ENCODE results near the gene MGLL.

MGLL gene

DNA sequence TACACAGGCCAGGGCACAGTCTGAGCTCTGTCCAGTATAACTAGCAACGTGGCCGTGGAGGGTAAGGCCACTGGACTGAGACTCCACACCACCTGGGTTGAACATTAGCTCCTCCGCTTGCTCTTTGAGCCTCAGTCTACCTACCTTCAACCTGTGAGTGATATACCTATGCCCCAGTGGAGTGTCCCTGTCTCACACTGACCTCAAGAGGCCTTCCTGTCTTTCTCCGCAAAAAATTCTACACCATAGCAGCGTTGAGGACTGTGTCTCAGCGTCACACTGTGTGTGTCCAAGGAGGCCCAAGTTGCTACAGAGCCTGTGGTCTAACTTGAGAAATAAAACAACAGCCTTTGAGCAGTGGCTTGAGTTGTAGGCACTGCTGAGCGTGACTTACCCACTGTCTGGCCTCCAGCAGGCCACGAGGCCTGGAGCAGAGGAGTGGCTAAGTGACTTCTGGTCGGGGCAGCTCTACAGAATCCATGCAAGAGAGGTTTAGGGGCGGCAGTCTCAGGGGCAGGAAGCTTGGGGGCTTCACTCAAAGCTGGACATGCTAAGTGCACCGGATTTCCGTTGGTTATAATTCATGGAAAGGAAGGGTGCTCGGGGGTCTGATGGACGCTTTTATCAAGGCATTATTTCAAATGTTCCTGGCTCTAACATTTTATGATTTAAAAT is 2.0 kb upstream of the MGLL start:
- TF ChIP-seq GATA2 (IDR thresholded peaks at IDR 0.05; ENCODE audit: low read depth, low read length) (no peak), GATA3 (IDR thresholded peaks at IDR 0.05; ENCODE audit: low read depth, low read length) (no peak)

DNA sequence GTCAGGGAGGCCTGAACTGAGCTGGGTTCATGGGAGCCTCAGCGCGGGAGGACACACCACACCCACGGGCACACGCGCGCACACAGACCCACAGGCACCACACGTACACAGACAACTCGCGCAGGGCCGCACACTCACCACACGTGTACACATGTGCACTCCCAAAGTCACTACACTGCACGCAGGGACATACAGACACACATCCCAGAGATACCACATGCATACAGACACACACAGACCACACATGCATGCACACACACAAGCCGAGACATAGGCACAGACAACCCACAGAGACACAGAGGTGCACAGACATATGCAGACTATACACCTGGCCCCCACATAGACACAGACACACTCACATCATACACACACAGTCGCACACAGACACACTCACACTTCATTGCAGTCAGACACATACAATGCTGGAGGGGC is 1.1 kb upstream of the MGLL start:
- no peak for TF ChIP-seq GATA3 (IDR thresholded peaks at IDR 0.05; ENCODE audit: low read depth, low read length)
- TF ChIP-seq GATA2 (IDR thresholded peaks at IDR 0.05; ENCODE audit: low read depth, low read length) = no peak

GRCh38 chr3:127822682-127823425 is 539 bp upstream of the MGLL start:
- TF ChIP-seq GATA2 (IDR thresholded peaks at IDR 0.05; ENCODE audit: low read depth, low read length) = no peak
- no peak for TF ChIP-seq GATA3 (IDR thresholded peaks at IDR 0.05; ENCODE audit: low read depth, low read length)

GRCh38 chr3:127821394-127821793 is 921 bp downstream of the MGLL start:
- TF ChIP-seq GATA3 (IDR thresholded peaks at IDR 0.05; ENCODE audit: low read depth, low read length) = no peak
- TF ChIP-seq GATA2 (IDR thresholded peaks at IDR 0.05; ENCODE audit: low read depth, low read length) = no peak

GRCh38 chr3:127820826-127821313 is 1.4 kb downstream of the MGLL start:
- TF ChIP-seq GATA3 (IDR thresholded peaks at IDR 0.05; ENCODE audit: low read depth, low read length) (no peak), GATA2 (IDR thresholded peaks at IDR 0.05; ENCODE audit: low read depth, low read length) (no peak)

DNA sequence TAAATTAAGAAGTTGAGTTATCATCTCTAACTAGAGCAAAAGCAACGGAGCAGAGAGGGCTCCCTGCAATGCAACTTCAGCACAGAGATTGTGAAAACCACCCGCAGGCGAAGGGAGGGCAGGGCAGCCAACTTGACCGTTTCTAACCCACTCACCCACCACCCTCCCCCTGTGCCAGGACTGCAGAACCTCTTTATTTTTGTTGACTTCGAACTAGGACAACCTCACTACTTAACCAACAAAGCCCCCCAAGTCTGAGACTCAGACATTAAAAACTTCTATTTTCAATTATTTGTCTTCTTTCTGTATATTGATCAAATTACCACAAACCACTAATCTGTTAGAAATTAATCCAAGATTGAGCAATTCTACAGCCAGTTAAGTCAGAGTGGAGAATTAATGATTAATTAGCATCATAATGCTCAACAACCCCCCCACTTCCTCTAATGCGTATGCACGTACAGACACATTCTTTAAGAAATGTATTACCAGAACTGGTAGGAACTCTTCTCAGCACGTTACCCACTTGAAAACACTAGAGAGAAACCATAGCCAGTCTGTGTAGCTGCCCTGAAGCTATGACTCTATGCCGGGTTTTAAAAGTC is 2.0 kb downstream of the MGLL start:
- TF ChIP-seq GATA2 (IDR thresholded peaks at IDR 0.05; ENCODE audit: low read depth, low read length) (no peak), GATA3 (IDR thresholded peaks at IDR 0.05; ENCODE audit: low read depth, low read length) (no peak)

DNA sequence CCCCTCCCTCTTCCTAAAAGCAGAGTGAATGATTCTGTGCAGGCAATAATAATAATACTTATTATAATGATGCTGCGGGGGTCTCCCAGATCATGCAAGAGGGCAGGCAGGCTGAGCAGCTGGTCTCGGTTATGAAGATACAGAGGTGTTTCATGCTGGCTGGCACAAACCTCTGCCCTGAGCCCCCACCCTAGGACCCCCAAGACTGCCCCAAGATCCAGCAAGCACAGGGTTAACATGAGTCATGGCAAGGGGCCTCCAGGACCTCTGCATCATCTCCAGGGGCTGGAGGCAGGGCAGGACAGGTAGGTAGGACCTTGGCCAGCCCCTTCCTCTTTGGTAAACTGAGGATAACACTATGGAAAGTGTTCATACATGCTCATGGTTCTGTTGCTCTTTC is 2.7 kb downstream of the MGLL start:
- no peak for TF ChIP-seq GATA2 (IDR thresholded peaks at IDR 0.05; ENCODE audit: low read depth, low read length)
- no peak for TF ChIP-seq GATA3 (IDR thresholded peaks at IDR 0.05; ENCODE audit: low read depth, low read length)

DNA sequence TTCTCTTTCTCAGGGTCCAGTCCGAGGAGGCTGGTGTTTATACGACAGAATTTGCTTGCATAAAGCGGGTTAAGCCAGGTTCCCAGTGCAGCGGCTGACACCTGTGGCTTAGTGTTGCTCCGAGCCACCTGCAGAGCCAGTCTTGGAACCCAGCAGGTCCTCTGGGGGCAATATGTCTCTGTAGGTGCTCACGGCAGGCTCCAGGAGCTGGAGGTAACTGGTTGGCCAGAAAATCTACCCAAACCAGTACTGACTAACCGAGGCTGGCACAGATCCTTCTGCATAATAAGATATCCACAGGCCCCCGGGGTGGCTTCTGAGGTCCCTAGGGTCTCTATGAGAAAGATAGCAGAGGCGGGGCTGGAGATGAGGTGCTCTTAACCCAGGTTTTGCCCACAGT is 3.2 kb downstream of the MGLL start:
- TF ChIP-seq GATA3 (IDR thresholded peaks at IDR 0.05; ENCODE audit: low read depth, low read length) (no peak), GATA2 (IDR thresholded peaks at IDR 0.05; ENCODE audit: low read depth, low read length) (no peak)

GRCh38 chr3:127817406-127817841 is 4.9 kb downstream of the MGLL start:
- no peak for TF ChIP-seq GATA2 (IDR thresholded peaks at IDR 0.05; ENCODE audit: low read depth, low read length)

DNA sequence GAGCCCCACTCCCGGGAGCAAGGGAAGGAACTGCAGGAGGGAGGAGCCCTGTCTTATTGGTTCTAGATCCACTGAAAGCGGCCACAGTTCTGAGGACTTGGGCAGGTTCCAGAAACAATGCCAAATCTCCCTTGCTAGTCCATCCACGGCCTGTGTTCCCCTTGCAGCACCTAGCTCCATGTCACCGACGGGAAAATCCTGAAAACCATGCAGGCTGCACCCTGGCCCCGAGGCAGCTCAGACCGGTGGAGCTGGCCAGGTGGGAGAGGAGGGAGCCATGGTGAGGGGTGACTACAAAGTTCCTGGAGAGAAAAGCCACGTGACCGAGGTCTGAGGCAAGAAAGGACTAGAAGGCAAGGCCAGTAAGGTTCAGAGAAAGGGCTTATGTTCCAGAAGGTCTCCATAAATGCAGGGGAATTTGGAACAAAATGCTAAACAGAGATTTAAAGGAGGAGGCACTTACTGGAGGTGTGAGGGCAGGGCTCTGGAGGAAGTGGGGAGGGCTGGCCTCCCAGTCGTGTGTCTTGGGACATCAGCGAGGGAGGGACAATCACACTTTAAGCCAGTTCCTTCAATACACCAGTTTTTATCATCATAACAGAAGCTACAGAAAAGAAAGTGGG is 5.4 kb downstream of the MGLL start:
- no peak for TF ChIP-seq GATA2 (IDR thresholded peaks at IDR 0.05; ENCODE audit: low read depth, low read length)
- no peak for TF ChIP-seq GATA3 (IDR thresholded peaks at IDR 0.05; ENCODE audit: low read depth, low read length)

- TF ChIP-seq GATA2 (IDR thresholded peaks at IDR 0.05; ENCODE audit: low read depth, low read length) (no peak), GATA3 (IDR thresholded peaks at IDR 0.05; ENCODE audit: low read depth, low read length) (no peak)
Measured at GRCh38 chr3:127815641-127816605, 6.4 kb downstream of the MGLL start.

DNA sequence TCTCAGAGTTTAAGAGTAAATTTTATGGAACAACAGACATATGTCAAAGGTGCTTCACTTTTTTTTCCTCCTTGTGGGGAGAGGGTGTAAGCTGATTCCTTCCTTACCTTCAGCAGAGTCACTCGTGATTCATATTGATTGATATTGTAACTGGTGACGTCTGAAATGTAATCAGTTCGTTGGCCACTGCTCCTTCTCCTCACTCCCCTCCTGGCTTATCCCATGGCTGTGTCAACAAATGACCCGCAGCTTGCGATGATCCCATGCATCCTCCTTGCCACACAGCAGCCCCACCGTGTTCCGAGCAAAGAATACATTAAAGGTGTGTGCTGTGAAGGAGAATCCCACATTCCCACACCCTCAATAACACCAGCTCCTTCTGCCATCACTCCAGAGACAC is 7.3 kb downstream of the MGLL start:
- TF ChIP-seq GATA3 (IDR thresholded peaks at IDR 0.05; ENCODE audit: low read depth, low read length) (no peak), GATA2 (IDR thresholded peaks at IDR 0.05; ENCODE audit: low read depth, low read length) (no peak)

GRCh38 chr3:127814325-127814781 is 8.0 kb downstream of the MGLL start:
- no peak for TF ChIP-seq GATA3 (IDR thresholded peaks at IDR 0.05; ENCODE audit: low read depth, low read length)
- no peak for TF ChIP-seq GATA2 (IDR thresholded peaks at IDR 0.05; ENCODE audit: low read depth, low read length)
